HG02973 (cell line): ENCODE data around the gene CD276.
"Not testable (repeated sequence)": the region's sequence is repeated elsewhere in the genome, so short reads cannot be mapped to it uniquely, and the experiment has no call there.

ENCODE experiments used
- ATAC-seq: cut with Tn5 transposase; IDR thresholded peaks from one replicate; pipeline ENCODE4 v1.9.1; 2021; ENCODE audit warnings: moderate library complexity; ENCODE audit not compliant: unreplicated experiment

The CD276 gene

DNA sequence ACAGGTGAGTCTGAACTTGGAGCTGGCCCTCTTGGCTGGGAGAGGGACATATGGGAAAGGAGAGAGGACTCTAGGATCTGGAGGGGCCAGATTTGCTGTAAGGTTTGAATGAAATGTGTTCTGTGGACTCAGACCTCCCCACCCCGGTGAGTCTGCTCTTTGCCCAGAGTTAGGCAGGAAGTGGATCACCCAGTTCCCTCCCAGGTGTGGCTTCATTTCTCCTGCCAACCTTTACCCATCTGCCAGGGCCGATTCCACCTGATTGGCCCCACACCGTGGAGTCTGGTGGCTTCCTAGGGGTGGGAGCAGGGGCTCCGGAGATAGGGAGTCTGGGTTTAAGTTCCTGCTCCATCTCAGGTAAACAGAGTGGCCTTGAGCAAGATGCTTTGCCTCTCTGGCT lies 25.5 kb downstream of the CD276 start:
- no peak for ATAC-seq

DNA sequence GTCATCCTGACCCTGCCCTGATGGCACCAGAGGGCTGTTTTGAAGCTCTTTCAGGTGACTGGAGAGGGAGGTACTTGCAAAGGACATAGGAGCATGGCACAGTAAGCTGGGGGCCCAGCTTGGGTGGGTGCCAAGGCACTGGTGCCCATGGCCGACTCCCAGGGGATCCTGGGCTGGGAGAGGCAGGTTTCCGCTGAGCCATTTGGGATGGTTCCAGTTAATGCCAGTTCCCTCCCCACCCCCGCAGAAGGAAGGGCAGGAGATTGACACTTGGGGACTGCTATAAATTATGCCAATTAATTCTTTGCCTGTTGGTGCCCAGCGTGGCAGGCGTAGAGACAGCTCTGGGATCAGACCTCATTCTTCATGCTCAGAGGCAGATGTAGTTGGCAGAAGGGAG lies 26.1 kb downstream of the CD276 start:
- no peak for ATAC-seq

DNA sequence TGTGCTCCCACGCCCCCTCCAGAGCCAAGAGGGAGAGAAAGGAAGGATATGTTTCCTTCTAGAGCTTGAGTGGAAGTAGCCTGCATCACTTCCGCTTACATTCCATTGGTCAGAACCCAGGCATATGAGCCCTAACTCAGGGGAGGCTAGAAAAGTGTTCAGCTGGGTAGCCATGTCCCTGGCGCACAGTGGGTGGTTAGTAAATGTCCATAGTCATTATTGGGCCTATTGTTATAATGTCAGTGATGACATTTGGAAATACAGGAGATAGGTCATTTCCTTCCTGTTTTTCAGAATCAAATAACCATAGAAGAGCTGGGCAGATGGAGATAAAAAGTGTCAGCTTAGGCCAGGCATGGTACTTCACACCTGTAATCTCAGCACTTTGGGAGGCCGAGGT lies 27.3 kb downstream of the CD276 start:
- ATAC-seq, result no peak

DNA sequence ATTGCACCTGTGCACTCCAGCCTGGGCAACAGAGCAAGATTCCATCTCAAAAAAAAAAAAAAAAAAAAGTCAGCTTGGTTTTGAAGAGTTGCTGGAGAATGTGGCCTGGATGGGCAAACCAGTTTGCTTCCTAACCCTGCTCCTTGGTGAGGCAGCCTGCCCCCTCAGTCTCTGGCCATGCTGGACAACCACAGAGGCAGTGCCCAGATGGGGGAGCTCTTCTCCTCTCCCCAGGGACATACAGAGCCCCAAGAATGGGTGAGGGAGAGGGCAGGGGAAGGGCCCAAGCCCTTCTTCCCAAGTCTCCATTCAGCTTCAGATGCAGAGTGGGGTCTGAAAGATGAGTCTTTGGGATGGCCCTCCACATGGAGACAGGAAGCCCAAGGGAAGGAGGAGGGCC lies 27.9 kb downstream of the CD276 start:
- no peak for ATAC-seq

DNA sequence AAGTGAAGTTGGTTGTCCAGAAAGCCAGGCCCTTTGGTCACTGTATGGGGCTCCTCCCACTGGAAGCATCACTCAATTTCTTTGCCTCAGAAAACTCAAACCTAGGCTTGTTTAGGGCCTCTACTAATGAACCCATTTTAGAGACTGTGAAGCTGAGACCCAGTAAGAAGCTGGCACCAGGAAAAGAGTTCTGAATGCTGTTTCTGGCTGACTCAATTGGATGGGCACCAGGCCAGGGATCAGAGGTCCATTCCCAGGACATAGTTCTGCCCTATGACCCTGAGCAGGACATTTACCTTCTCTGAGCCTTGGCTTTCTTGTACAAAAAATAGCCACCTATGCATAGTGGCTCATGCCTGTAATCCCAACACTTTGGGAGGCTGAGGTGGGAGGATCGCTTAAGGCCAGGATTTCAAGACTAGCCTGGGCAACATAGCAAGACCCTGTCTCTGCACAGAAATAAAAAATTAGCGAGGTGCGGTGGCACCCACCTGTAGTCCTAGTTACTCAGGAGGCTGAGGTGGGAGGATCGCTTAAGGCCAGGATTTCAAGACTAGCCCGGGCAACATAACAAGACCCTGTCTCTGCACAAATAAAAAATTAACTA lies 30.6 kb downstream of the CD276 start:
- ATAC-seq, result no peak

DNA sequence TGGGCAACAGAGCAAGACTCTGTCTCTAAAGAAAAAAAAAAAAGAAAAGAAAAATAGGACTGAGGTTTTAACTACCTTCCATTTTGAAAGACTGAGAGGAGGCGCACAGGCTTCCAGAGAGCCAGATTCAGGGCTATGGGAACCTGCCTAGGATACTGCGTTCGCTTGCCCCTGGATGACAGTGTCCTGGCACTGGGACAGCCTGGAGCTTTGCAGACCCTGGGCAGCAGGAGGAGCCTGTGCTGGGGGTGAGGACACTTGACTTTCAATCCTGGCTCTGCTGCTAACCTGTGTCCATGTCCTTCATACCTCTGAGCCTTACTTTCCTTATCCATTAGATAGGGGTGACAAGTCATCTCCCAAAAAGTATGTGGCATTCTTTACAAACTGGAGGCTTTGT lies 31.2 kb downstream of the CD276 start:
- ATAC-seq, result no peak

DNA sequence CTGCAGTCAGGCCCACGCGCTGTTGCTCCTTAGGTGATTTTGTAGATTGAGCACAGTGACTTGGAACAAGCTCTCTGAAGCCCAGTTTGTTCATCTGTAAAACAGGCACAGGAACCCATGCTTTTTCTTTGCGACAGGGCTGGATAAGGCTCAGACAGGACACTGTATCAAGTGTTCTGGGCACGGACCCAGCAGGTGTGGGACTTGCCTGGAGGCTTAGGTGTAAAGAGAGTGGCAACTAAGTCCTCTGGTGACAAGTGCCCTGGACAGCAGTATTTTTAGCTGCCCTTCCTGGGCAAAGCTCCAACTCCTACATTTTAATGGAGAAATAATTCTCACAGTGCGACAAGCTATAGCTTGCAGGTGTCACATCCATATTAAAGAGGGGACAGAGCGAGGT lies 32.2 kb downstream of the CD276 start:
- ATAC-seq, result no peak

DNA sequence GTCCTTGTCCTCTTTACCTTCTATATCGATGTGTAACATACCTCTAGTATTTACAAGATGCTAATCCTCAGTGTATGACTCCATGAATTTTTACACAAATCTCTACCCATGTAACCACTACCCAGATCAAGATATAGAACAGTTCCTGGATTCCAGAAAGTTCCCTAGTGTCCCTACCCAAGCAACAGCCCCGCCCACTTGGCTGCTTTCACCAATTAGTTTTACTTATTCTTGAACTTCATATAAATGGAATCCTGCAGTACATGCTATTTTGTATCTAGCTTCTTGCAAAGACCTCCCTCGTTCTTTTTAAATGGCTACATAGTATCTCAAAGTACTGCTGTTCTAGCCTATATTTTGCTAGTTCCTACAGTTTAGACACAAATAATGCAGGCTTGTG lies 33.0 kb downstream of the CD276 start:
- no peak for ATAC-seq

DNA sequence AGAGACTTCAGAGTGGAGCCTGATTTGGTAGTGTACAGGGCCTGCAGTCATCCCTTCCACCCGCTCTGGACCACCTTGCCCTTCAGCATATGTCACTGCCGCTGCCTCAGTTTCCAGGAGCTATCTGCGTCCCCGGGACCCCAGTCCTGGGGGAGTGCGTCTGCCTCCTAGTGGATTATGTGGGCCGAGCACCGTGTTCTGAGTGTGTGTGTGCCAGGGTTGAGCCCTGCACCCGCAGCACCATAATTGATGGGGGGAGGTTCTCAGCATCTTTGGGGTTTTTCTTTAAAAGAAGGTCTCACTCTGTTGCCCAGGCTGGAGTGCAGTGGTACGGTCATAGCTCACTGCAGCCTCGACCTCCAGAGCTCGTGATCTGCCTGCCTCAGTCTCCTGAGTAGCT lies 33.6 kb downstream of the CD276 start:
- ATAC-seq, result no peak

DNA sequence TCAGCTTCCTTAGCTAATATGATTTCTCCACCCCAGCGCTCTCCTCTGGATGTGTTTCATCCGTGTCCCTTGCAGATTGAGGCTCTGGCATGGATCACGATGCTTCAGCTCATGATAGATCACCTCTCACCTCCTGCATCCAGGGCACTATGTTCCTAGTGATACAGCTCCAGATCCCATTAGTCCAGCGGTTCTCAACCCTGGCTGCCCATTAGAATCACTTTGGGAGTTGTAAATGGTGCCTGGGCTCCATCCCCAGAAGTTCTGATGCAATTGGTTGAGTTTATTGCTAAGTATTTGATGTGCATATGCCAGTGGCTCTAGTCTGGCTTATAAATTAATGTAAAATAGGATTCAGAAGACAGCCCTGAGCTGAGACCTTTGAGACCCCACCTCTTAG lies 34.5 kb downstream of the CD276 start:
- ATAC-seq, result no peak

DNA sequence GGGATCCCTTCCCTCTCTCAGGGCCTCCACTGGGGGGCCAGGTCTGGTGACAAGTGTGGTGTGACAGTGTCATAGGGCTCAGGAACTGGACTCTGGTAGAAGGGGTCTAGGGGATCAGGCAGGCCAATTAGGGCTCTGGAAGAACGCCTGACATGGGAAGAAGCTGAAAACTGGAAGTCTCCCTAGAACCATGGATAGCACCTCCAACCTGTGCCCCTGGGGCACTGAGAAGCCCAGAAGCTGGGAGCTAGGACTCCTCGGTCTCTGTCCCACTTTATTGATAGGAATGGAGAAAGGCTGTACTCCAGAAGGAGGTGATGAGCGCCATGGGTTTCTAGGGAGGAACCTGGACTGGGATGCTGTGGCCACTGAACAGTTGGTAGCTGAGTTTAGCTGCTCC lies 38.2 kb downstream of the CD276 start:
- no peak for ATAC-seq

DNA sequence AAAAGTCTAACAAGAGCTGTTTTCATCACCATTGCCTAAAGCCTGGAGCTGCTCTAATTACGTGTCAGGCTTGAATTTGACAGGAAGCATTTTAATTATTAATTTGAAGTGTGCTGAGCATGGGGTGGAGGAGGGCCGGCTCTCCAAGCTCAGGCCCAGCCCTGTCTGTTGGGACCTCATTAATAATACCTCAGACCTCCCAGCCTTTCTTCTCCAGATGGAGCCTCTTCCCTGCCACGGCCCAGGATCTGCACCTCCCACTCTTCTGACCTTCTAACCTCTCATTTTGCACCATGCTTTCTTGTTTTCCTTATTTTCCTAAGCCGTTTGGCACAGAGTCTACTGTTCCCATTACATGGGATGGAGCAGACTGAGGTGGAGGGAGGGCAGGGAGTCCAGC lies 39.0 kb downstream of the CD276 start:
- ATAC-seq, result no peak

DNA sequence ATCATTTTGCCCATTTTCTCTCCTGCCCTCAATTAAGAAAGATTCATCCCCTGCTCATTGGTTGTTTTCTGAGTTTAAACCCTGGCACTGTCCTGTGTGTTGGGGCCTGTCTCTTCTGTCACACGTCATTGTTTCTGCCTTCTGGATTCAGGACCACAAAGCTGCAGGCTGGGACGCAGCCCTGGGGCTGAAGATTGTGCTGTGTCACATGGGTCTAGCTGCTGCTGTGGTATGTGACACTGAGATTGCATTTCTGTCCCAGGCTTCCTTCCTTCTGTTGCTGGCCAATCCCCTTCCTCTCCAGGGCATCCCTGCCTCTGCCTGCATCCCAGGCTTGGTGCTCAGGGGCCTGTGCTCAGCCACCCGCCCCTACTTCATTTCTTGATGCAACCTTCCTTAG lies 40.0 kb downstream of the CD276 start:
- no peak for ATAC-seq

DNA sequence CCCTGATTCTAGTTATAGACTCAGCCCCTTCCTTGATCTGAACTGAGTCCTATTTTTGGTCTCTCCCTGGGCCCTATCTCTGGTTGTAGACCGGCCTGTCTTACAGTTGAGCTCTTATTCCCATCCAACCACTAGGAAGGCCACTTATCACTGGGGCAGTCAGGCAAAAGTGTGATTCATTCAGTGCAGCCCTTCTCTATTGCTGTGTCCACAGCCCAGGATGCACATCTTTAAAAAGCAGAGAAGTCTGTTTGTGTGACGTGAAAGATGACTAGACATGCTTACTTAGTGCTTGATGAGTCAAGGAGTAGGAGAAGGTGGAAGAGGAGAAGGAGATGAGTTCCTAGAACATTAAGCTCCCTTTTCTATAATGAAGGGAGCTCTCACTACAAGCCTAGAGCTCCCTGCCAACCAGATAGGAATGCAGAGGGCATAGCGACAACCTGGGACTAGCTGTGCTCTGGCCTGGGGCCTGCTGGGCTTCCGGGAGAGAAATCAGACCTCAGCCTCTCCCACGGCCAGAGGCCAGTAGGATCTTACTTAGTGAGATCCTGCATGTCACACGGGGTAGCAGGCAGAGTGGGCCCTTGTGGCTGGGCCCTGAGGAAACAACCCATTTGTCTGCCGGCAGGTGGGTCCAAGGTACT lies 43.3 kb downstream of the CD276 start:
- ATAC-seq, result no peak

DNA sequence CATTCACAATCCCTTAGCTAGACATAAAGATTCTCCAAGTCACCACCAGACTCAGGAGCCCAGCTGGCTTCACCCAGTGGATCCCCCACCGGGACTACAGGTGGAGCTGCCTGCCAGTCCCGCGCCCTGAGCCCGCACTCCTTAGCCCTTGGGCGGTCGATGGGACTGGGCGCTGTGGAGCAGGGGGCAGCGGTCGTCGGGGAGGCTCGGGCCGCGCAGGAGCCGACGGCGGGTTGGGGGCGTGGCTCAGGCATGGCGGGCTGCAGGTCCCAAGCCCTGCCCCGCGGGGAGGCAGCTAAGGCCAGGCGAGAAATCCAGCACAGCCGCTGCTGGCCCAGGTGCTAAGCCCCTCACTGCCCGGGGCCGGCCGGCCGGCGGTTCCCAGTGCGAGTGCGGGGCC lies 47.9 kb downstream of the CD276 start:
- ATAC-seq, result not testable (repeated sequence)

DNA sequence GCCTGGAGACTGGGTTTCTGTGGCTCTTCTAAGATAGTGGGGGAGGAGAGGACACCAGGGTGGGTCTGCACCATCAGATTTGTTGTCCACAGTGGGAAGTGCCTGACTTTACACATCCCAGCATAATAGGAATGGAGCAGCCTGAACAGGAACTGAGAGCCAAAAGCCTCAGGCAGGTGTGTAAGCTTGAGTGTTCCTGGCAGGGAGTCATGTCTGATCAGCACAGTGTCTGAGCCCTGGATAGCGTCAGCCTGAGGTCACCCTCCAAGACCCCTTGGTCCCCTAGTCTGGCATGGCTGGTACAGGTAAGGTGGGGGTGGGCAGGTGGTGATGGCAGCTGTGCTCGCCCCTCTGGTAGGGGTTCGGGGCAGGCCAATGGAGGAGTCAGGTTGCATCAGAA lies 48.7 kb downstream of the CD276 start:
- no peak for ATAC-seq

DNA sequence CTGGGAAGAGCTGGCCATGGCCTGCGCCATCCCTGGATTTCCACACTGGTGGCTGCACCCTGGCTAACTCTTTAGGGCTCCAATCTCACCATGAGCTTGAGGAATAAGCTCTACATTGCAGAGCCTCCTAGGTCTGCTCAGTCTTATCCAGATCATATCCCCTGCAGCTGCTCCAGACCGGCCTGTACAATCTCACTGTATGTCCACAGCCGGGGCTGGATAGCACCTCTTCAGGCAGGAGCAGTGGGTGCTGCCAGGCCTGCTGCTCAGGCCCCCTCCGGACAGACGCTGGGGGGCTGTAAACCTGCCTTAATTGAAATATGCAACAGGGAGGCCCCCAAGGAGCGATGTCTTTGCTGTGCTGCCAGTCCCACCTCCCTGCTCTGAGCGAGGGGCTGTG lies 53.4 kb downstream of the CD276 start:
- ATAC-seq, result no peak

DNA sequence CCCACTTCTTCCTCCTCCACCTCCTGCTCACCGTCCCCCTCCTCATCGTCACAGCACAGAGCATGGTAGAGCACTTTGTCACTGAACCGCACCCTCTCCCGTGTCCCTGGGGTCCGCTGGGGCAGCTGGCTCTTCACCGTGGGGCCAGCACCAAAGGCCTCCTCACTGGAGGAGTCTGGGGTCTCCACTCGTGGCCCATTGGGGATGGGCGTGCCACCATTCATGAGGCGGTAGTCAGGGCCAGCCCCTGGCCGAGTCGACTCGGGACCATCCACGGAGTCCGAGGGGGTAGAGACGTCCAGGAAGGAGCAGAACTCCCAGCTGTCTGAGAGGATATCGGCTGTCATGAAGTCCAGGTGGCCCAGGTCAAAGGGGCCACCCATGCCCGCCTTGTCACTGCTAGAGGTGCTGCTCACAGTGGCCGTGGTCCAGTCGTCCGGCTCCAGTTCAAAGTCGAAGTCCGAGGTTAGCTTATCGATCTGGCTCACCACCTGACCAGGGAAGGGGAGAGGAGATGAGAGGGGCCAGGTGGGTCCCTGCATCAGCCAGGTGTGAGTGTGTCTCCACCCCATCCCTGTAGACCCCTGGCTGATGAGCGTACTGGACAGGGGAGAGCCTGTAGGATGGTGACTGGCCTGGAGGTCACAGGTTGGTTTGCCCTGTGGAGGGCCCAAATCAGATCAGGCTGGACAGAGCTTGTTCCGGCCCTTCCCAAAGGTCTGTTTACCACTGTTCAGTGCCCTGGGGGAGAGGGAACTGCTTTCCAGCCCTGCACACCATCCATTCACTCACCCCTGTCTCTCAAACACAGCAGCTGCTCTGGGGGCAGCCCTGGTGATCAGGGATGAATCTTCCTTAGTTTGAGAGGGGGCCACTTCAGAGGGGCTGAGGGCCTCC lies 56.2 kb downstream of the CD276 start:
- no peak for ATAC-seq

DNA sequence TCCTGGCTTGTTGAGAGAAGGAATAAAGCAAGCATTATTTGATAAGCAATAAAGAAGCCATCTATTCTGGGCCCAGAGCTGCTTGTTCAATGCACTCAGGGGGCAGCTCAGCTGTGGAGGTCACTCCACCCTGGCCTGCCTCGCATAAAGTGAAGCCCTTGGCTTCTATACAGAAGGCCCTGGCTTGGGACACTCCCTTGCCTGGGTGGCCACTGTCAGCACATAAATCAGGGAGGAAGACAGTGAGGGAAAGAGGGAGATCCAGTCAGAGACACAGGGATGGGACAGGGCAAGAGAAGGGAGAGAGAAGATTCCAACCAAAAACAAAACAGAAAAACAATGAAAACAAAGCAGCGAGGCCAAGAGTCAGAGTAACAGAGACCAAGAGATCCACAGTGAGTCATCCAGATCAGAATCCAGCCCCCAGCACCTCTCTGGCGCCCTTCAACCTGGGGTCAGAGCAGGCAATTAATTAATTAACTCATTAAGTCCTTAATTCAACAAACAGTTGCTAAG lies 57.2 kb downstream of the CD276 start:
- no peak for ATAC-seq

DNA sequence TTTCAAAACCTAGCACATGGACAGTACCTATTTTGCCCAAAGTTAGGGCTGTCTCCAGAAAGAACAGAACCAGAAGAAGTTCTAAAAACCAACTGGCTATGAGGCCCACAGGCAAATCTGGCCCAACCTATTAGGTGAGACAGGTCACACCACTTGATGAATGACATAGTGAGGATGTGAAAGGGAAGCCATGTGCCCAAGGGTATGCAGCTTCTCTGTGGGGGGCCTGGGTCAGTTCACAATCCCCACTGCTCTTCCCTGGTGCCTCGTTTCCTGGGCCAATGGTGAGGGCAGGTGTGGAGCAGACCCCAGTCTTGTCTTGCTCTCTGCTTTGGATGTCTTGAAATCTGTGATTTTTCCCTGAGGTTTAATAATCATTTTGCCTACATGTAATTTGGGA lies 60.1 kb downstream of the CD276 start:
- no peak for ATAC-seq

DNA sequence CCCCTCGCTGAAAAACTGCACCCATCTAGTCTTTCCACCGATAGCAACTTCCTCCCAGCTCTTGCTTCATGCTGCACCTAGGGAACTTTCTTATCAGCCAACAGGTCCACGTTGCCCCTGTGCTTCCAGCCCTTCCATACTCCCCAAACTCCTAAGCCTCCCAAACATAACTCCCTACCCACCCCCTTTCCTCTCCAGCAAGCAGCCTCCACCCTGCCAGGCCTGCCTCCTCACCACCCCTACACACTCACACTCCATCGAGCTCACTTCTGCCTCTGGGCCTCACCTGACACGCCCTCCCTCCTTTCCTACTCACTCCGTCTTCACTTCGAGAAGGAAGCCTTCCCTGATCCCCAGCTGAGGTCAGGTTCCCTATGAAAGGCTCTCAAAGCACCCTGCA lies 60.9 kb downstream of the CD276 start:
- no peak for ATAC-seq

DNA sequence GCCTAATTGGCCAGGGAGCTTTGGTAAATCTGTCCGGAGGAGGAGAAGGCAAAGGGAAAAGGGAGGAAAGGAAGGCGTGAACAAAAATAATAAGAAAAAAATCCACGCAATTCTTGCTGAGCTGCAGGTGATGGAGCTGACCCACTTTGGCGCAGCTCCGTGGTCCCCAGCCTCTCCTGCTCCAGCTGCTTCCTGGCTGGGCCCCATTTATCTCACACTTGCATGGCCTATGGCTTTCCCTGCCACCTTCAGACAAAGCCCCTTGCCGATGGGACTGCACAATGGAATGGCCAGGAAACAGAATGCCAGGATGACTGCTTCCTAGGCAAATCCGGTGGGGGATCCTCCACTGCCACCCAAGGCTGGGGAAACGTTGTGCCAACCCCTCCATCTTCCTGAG lies 62.1 kb downstream of the CD276 start:
- ATAC-seq, result no peak
